Stimulated activated CD4-positive, alpha-beta T cell treated with anti-CD3 and anti-CD28 coated beads, Interleukin-15, amount 100 ng/mL, for 24 hours (primary cell): Measurements from ENCODE around the gene MRPS24.
"Not testable (repeated sequence)": the region's sequence is repeated elsewhere in the genome, so short reads cannot be mapped to it uniquely, and the experiment has no call there.

Experiments used
- DNase-seq: peaks from one replicate; pipeline ENCODE4 v3.0.0-alpha.2; 2020

The MRPS24 gene

DNA sequence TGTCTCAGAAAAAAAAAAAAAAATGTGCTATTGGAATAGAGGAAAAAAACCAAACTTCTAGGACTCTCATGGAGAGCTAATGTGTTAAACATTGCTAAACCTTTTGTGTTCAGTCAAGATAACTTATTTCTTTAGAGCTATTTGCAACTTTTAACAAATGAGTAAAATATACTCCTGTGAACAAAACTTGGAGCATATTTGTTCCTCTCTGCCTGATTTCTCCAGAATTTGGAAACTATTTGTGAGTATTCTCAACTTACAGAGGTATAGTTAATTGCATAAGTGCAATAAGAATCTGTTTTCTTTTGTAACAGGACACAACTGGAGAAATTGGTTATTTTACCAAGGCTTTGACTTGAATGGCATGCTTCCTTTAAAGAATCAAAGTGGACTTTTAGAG lies 38.4 kb downstream of the MRPS24 start:
- not testable (repeated sequence) for DNase-seq

DNA sequence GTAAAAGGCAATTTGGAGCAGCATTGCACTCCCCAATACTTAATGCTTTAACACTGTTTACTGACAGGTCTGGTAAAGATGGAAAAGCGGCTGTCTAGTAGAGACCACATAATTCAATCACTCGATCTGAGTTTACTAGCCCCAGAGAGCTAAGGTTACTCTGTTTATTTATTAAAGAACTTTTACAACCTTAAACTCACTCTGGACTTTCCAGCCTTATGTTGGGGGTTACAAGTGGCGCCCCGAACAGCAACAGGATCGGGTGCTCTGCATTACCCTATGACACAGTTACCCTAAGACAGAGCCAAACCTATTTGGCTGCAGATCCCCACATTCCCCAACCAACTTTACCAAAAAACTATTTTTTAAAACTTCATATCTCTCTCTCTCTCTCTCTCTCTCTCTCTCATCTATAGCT lies 43.9 kb downstream of the MRPS24 start:
- DNase-seq, result no peak

DNA sequence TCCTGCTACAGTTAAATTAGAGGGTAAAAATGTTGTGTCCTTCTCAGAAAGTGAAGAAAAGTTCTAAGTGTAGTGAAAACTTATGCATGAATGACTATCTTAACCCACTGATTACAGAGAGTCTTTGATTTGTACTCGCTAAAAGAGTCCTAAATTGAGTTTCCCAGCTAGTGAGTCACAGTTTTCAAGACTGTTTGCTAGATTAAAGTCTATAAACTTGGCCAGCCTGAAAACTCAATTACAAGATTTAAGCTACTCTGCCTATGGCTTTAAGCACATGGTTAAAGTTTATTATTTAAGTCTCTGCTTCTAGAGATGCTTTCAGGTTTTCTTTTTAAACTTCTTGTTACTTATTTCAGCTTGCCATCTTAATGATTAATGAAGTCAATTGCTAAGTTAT lies 44.4 kb downstream of the MRPS24 start:
- no peak for DNase-seq

DNA sequence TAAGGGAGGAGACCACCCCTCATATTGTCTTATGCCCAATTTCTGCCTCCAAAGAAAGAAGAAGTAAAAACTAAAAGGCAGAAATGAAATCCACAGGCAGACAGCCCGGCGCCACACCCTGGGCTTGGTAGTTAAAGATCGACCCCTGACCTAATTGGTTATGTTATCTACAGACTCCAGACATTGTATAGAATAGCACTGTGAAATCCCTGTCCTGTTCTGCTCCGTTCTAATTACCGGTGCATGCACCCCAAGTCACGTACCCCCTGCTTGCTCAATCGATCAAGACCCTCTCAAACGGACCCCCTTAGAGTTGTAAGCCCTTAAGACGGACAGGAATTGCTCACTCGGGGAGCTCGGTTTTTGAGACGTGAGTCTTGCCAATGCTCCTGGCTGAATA lies 44.8 kb downstream of the MRPS24 start:
- DNase-seq, result not testable (repeated sequence)

DNA sequence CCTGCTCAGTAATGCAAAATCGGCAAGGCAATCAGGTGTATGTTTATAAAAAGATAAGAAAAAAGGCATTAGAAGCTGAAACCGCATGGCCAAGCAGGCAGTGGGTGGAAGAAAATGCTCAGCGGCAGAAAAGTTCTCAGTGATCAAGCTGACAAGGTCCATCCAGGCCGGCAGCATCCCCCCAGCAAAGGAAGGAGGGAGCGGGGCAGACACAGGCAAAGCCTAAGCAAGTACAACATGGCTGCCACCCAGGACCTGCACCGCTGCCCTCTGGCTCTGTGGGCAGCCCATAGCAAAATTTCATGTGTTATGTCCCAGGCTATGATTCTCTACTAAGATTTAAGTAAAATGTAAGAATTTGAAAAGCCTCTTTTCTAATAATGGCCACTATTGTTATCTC lies 45.4 kb downstream of the MRPS24 start:
- DNase-seq, result no peak

DNA sequence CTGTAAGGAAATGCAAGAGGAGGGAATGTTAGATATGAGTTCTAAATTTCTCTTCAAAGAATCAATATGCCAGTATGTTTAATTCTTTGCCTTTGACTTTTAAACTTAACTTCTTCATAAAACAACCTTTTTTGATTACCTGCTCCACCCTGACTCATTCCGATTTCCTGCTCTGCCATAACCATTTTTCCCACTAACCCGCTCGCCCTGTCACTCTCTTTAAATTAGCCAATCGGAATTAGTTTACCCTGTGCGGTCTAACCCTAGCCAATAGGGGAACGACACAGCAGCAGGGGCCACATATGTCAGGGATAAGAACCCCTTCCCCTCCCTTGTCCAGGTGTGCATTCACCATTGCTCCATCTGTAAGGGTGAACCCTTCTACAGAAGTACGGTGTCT lies 45.9 kb downstream of the MRPS24 start:
- not testable (repeated sequence) for DNase-seq
